HepG2 (cell line): ENCODE measurements around the gene COL26A1. TPM values are rescaled to one million over a fixed set of nuclear protein-coding genes. Genes with fewer than 3 reads are reported as not detected.
A peak's percentile ranks its signal among the peaks of the same experiment; 100 is the strongest.

Experiments
- BRD4 ChIP-seq: sonication (generic); formaldehyde crosslinking; IDR thresholded peaks from 2 replicates; pipeline ENCODE4 v1.4.0; 2020; ENCODE audit warnings: missing genetic modification reagents
- CBX5 ChIP-seq: sonication (generic); formaldehyde crosslinking; IDR thresholded peaks from 2 replicates; pipeline ENCODE4 v1.4.0; 2020; ENCODE audit warnings: missing genetic modification reagents, borderline replicate concordance
- CC2D1A ChIP-seq: sonication (generic); formaldehyde crosslinking; IDR thresholded peaks from 2 replicates; pipeline ENCODE4 v1.8.1; 2023; ENCODE audit warnings: mild to moderate bottlenecking, missing genetic modification reagents
- ELF4 ChIP-seq: sonication (generic); formaldehyde crosslinking; IDR thresholded peaks from 2 replicates; pipeline ENCODE4 v1.5.0; 2020; ENCODE audit warnings: missing genetic modification reagents, mild to moderate bottlenecking, moderate library complexity, borderline replicate concordance
- ETV5 ChIP-seq: IDR thresholded peaks from 2 replicates; pipeline ENCODE4 v1.6.1; 2018; ENCODE audit warnings: missing biosample characterization, missing genetic modification reagents, inconsistent platforms, borderline replicate concordance
- JUN ChIP-seq: sonication (generic); formaldehyde crosslinking; IDR thresholded peaks from 2 replicates; pipeline ENCODE4 v1.4.0; 2020; ENCODE audit warnings: mild to moderate bottlenecking, missing genetic modification reagents
- MIER2 ChIP-seq: IDR thresholded peaks from 2 replicates; pipeline ENCODE4 v1.6.1; 2016; ENCODE audit warnings: missing biosample characterization, missing genetic modification reagents
- NCOA2 ChIP-seq: sonication (generic); formaldehyde crosslinking; IDR thresholded peaks from 2 replicates; pipeline ENCODE4 v1.8.0; 2022; ENCODE audit warnings: inconsistent platforms
- NFAT5 ChIP-seq: sonication (generic); formaldehyde crosslinking; IDR thresholded peaks from 2 replicates; pipeline ENCODE4 v1.4.0; 2020; ENCODE audit warnings: missing genetic modification reagents
- NR2C2 ChIP-seq: sonication (generic); formaldehyde crosslinking; IDR thresholded peaks from 2 replicates; pipeline ENCODE4 v1.4.0; 2020; ENCODE audit warnings: missing genetic modification reagents, mild to moderate bottlenecking, moderate library complexity, borderline replicate concordance
- NR2F1 ChIP-seq, 2 experiments: fragments of 450-650 bp in 1 of 2; formaldehyde crosslinking in 1 of 2; IDR thresholded peaks; 2 replicates each; pipeline versions ENCODE4 v1.5.0 to v1.6.1; 2016 to 2020; ENCODE audit warnings: mild to moderate bottlenecking in 1 of 2, missing compliant biosample characterization in 1 of 2, missing genetic modification reagents in 1 of 2, moderate library complexity in 1 of 2
- TAF1 ChIP-seq: sonication (generic); formaldehyde crosslinking; IDR thresholded peaks from 2 replicates; pipeline ENCODE4 v1.4.0; 2020; ENCODE audit warnings: missing genetic modification reagents
- TGIF2 ChIP-seq: IDR thresholded peaks from 2 replicates; pipeline ENCODE4 v1.6.1; 2016; ENCODE audit warnings: control low read depth, missing compliant biosample characterization
- THAP7 ChIP-seq: sonication (generic); formaldehyde crosslinking; IDR thresholded peaks from 2 replicates; pipeline ENCODE4 v1.8.1; 2023; ENCODE audit warnings: mild to moderate bottlenecking, missing genetic modification reagents
- YY1 ChIP-seq: IDR thresholded peaks from 2 replicates; pipeline ENCODE4 v1.6.1; 2011; ENCODE audit warnings: low read length, low read depth, moderate library complexity, mild to moderate bottlenecking; ENCODE audit not compliant: insufficient read depth, insufficient replicate concordance
- ZNF276 ChIP-seq: sonication (generic); formaldehyde crosslinking; IDR thresholded peaks from 2 replicates; pipeline ENCODE4 v1.4.0; 2020; ENCODE audit warnings: mild to moderate bottlenecking, low read depth, missing genetic modification reagents
- ZNF512 ChIP-seq: sonication (generic); formaldehyde crosslinking; IDR thresholded peaks from 2 replicates; pipeline ENCODE4 v1.4.0; 2020; ENCODE audit warnings: mild to moderate bottlenecking, missing genetic modification reagents
- ZNF644 ChIP-seq: IDR thresholded peaks from 2 replicates; pipeline ENCODE4 v1.6.1; 2016; ENCODE audit warnings: low read depth
- ZUFSP ChIP-seq: sonication (generic); formaldehyde crosslinking; IDR thresholded peaks from 2 replicates; pipeline ENCODE4 v1.9.0; 2021; ENCODE audit warnings: missing genetic modification reagents, mild to moderate bottlenecking, borderline replicate concordance
- polyA plus RNA-seq, 8 experiments: library from polyadenylated mRNA; depleted of rRNA in 3 of 8; stranded (reverse) in 7 of 8; unstranded in 1 of 8; fragments of >200 nt; fragmentation: Illumina TruSeq in 4 of 8; extraction: Trizol in 4 of 8; gene quantifications; 2 replicates each; pipeline versions ENCODE4 v1.2.1 to v1.2.3, GENCODE V29; 2011 to 2016; ENCODE audit warnings: low read depth in 4 of 8, missing spikeins in 1 of 8, mixed read lengths in 1 of 8; ENCODE audit not compliant: insufficient read depth in 1 of 8
- total RNA-seq, 5 experiments: library from RNA; depleted of rRNA; stranded (reverse); fragments of >200 nt; fragmentation: Illumina TruSeq; extraction: Trizol; gene quantifications; 2 replicates each; pipeline ENCODE4 v1.2.3, GENCODE V29; 2016; ENCODE audit warnings: low read depth in 1 of 5

Gene COL26A1
- total and polyA plus RNA-seq, 2 of the 13 experiments (the other 11 are each of a cell fraction or from before 2014, with no cell fraction given): 7.8 to 9.2 TPM

- TF ChIP-seq ZUFSP: no peak
- no peak for TF ChIP-seq ELF4 (CRISPR knock-in tag)
- TF ChIP-seq ZNF276 (CRISPR knock-in tag): 0 out of 2 replicates have a peak, but pooled peaks have one; percentile 22
- TF ChIP-seq TAF1 (CRISPR knock-in tag): peak; percentile 12; the same call in 1 of the 2 replicates
- TF ChIP-seq ZNF512: no peak
- TF ChIP-seq ETV5 (CRISPR knock-in tag): no peak
- TF ChIP-seq CC2D1A (CRISPR knock-in tag): no peak
- no peak for TF ChIP-seq MIER2 (CRISPR knock-in tag)
- TF ChIP-seq YY1: no peak
- TF ChIP-seq NFAT5 (CRISPR knock-in tag): no peak
- no peak for TF ChIP-seq NR2F1 (CRISPR knock-in tag; IDR thresholded peaks at IDR 0.05)
- peak; percentile 74; the same call in 1 of the 2 replicates for TF ChIP-seq TGIF2 (CRISPR knock-in tag)
- no peak for TF ChIP-seq NCOA2 (CRISPR knock-in tag)
- no peak for TF ChIP-seq CBX5 (CRISPR knock-in tag)
- peak; percentile 66; the same call in 1 of the 2 replicates for TF ChIP-seq THAP7 (CRISPR knock-in tag)
- TF ChIP-seq JUN (CRISPR knock-in tag): peak; percentile 64; the same call in 1 of the 2 replicates
- no peak for TF ChIP-seq ZNF644
- peak; percentile 17; the same call in 1 of the 2 replicates for TF ChIP-seq BRD4 (CRISPR knock-in tag)
- no peak for TF ChIP-seq NR2C2
Measured at GRCh38 chr7:101598422-101598985, 235.8 kb downstream of the COL26A1 start (continued).
